Endothelial cell of umbilical vein (primary cell): ENCODE results near the gene GPR87. TPM values are rescaled to one million over a fixed set of nuclear protein-coding genes. Genes with fewer than 3 reads are reported as not detected.

Experiments used
- BruUV-seq: library from RNA; stranded (reverse); fragments of 400-500 nt; replicated peaks from 2 replicates; lab custom pipeline; 2021; lab: Mats Ljungman, UMichigan
- CTCF ChIA-PET: fragments of 300-600, 350-600 bp; sonication (Branson Sonifier 250); formaldehyde crosslinking; loops from one replicate; lab custom pipeline; 2021; ENCODE audit warnings: antibody characterized with exemption, inconsistent platforms; lab: Charles Lee
- POLR2A ChIA-PET: fragments of 300-600, 350-600 bp; sonication (Branson Sonifier 250); formaldehyde crosslinking; loops from one replicate; lab custom pipeline; 2021; ENCODE audit warnings: antibody characterized with exemption, inconsistent platforms; lab: Charles Lee
- DNase-seq: peaks from one replicate; pipeline ENCODE4 v3.0.0-alpha.2; 2011; ENCODE audit warnings: low read depth, low spot score
- FAIRE-seq: peaks from 2 replicates; lab custom pipeline; 2011; peaks lifted over from hg19 to GRCh38; lab: Jason Lieb, UNC
- H2AFZ ChIP-seq: 2 replicates; pipeline ENCODE4 v1.6.0; 2012; ENCODE audit warnings: low read depth, low read length, control low read depth, inconsistent platforms
- H3K27ac ChIP-seq: 2 replicates; pipeline ENCODE4 v1.5.1; 2011; ENCODE audit warnings: low read depth, mild to moderate bottlenecking, control low read depth, low read length, moderate library complexity; ENCODE audit not compliant: insufficient read depth
- H3K27me3 ChIP-seq, 2 experiments: 2 replicates each; pipeline versions ENCODE4 v1.6.0 to v1.6.1; 2011; ENCODE audit warnings: low read length in 2 of 2, mixed read lengths in 1 of 2; ENCODE audit not compliant: control insufficient read depth in 2 of 2, insufficient read depth in 2 of 2
- H3K36me3 ChIP-seq, 2 experiments: 2 replicates in 1 of 2; 3 replicates in 1 of 2; pipeline ENCODE4 v1.5.1; 2011; ENCODE audit warnings: low read length in 2 of 2, mild to moderate bottlenecking in 1 of 2, moderate library complexity in 1 of 2; ENCODE audit not compliant: control insufficient read depth in 2 of 2, insufficient read depth in 2 of 2; ENCODE audit errors: extremely low read depth in 1 of 2
- H3K4me1 ChIP-seq: 3 replicates; pipeline ENCODE4 v1.5.1; 2011; ENCODE audit warnings: mild to moderate bottlenecking, low read length; ENCODE audit not compliant: control insufficient read depth, insufficient read depth; ENCODE audit errors: extremely low read depth
- H3K4me2 ChIP-seq: 2 replicates; pipeline ENCODE4 v1.6.1; 2011; ENCODE audit warnings: low read length, control low read depth, mixed read lengths; ENCODE audit not compliant: insufficient read depth
- H3K4me3 ChIP-seq, 3 experiments: fragments of 200-600 bp in 1 of 3; sonication (generic), shearing (Covaris generic) in 1 of 3; replicated peaks in 1 of 3; 2 replicates each; pipeline ENCODE4 v1.5.1; 2011 to 2016; ENCODE audit warnings: control low read depth in 3 of 3, low read length in 3 of 3, mild to moderate bottlenecking in 2 of 3, inconsistent platforms in 1 of 3, low read depth in 1 of 3, moderate library complexity in 1 of 3; ENCODE audit not compliant: insufficient read depth in 1 of 3
- H3K79me2 ChIP-seq: 2 replicates; pipeline ENCODE4 v1.6.0; 2012; ENCODE audit warnings: low read length, inconsistent platforms; ENCODE audit not compliant: control insufficient read depth, insufficient read depth
- H3K9ac ChIP-seq: replicated peaks from 2 replicates; pipeline ENCODE3; 2011; ENCODE audit warnings: low read length, control low read depth; ENCODE audit not compliant: insufficient read depth; ENCODE audit errors: extremely low read depth
- H3K9me1 ChIP-seq: replicated peaks from 3 replicates; pipeline ENCODE4 v1.6.0; 2011; ENCODE audit warnings: mild to moderate bottlenecking, low read length; ENCODE audit not compliant: control insufficient read depth, insufficient read depth; ENCODE audit errors: extremely low read depth
- H3K9me3 ChIP-seq: replicated peaks from 2 replicates; pipeline ENCODE4 v1.5.1; 2012; ENCODE audit warnings: low read length, inconsistent platforms; ENCODE audit not compliant: control insufficient read depth, insufficient read depth
- H4K20me1 ChIP-seq: replicated peaks from 2 replicates; pipeline ENCODE3; 2011; ENCODE audit warnings: mild to moderate bottlenecking, low read length; ENCODE audit not compliant: control insufficient read depth, insufficient read depth; ENCODE audit errors: extremely low read depth
- CTCF ChIP-seq, 2 donors: IDR thresholded peaks; 1 replicate in 1 of 2; 2 replicates in 1 of 2; pipeline ENCODE4 v1.5.1; 2011; ENCODE audit warnings: low read length in 2 of 2, mild to moderate bottlenecking in 2 of 2, moderate library complexity in 2 of 2, control low read depth in 1 of 2, inconsistent platforms in 1 of 2, low read depth in 1 of 2; ENCODE audit not compliant: insufficient read depth in 1 of 2; ENCODE audit errors: extremely low read depth in 1 of 2
- EZH2 ChIP-seq: IDR thresholded peaks from 2 replicates; pipeline ENCODE4 v1.6.1; 2012; ENCODE audit warnings: borderline replicate concordance, low read depth, mild to moderate bottlenecking, moderate library complexity, low read length, inconsistent platforms; ENCODE audit not compliant: severe bottlenecking
- FOS ChIP-seq: IDR thresholded peaks from 2 replicates; pipeline ENCODE4 v1.6.1; 2011; ENCODE audit warnings: mild to moderate bottlenecking, low read length, moderate library complexity, borderline replicate concordance; ENCODE audit not compliant: insufficient read depth
- GATA2 ChIP-seq: IDR thresholded peaks from 2 replicates; pipeline ENCODE4 v1.7.0; 2011; ENCODE audit warnings: low read depth, mild to moderate bottlenecking, moderate library complexity, mixed read lengths, low read length; ENCODE audit not compliant: insufficient read length, insufficient read depth
- JUN ChIP-seq: IDR thresholded peaks from 2 replicates; pipeline ENCODE4 v1.6.1; 2011; ENCODE audit warnings: borderline replicate concordance, low read depth; ENCODE audit not compliant: insufficient read length, insufficient read depth
- MAX ChIP-seq: IDR thresholded peaks from 2 replicates; pipeline ENCODE4 v1.6.1; 2011; ENCODE audit not compliant: insufficient read depth, insufficient read length
- MYC ChIP-seq: IDR thresholded peaks from one replicate; pipeline ENCODE4 v1.6.1; 2011; ENCODE audit warnings: mild to moderate bottlenecking, low read depth, low read length
- POLR2A ChIP-seq: IDR thresholded peaks from 2 replicates; pipeline ENCODE4 v1.6.1; 2012; ENCODE audit warnings: low read depth, mild to moderate bottlenecking, control low read depth, low read length
- POLR2AphosphoS5 ChIP-seq: IDR thresholded peaks from 2 replicates; pipeline ENCODE4 v1.6.1; 2012; ENCODE audit warnings: low read depth, mild to moderate bottlenecking, control low read depth, low read length, moderate library complexity; ENCODE audit not compliant: insufficient read depth
- dilution Hi-C: fragments of 300-500 bp; cut with MboI; formaldehyde crosslinking; loops from one replicate; pipeline ENCODE4 v1.15.0; 2019; ENCODE audit warnings: low sequenced_read_pairs; ENCODE audit not compliant: extremely low pct_ligation_motif_present
- intact Hi-C: fragments of 100-400 bp; cut with micrococcal nuclease; formaldehyde crosslinking; loops from one replicate; pipeline ENCODE4 v1.10.0; 2022
- polyA plus RNA-seq, 4 experiments: library from polyadenylated mRNA; depleted of rRNA in 3 of 4; stranded (reverse) in 3 of 4; unstranded in 1 of 4; fragments of >200 nt; gene quantifications; 2 replicates each; pipeline versions ENCODE4 v1.2.1 to v1.2.3, GENCODE V29; 2011 to 2012; ENCODE audit warnings: missing spikeins in 1 of 4
- total RNA-seq: library from RNA; stranded (reverse); gene quantifications from 2 replicates; pipeline ENCODE4 v1.2.3, GENCODE V29; 2021

GPR87 gene
- total and polyA plus RNA-seq, 2 donors (not counting 3 experiments of a cell fraction or from before 2014, with no cell fraction given), result not detected

DNA sequence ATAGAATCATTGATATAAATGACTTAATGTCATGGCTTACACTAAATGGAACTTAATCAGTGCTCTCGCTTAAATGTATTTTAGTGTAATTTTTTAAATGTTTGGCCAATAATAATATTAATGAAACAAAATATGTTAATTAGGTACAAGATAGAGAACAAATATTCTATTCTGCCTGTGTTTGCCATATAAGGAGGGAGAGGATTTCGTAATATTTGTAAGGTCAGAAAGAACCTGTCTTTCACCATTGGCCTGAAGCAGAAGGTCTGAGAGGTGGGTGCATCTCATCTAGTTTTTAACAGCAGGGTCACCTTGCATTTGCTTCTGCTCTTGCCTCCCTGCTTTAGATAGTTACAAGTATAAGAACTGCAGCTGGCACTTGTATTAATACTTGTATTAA, 2.5 kb downstream of the GPR87 start:
- intact Hi-C loops, result no loop called here
- no peak for TF ChIP-seq POLR2A
- TF ChIP-seq FOS, result no peak
- no peak for TF ChIP-seq GATA2
- TF ChIP-seq EZH2, result no peak
- no peak for TF ChIP-seq JUN
- no peak for TF ChIP-seq MYC
- TF ChIP-seq CTCF (IDR thresholded peaks at IDR 0.05; ENCODE audit: extremely low read depth in 1 of 2, insufficient read depth in 1 of 2, low read depth in 1 of 2, low read length in 2 of 2), result no peak
- TF ChIP-seq POLR2AphosphoS5, result no peak
- TF ChIP-seq MAX, result no peak
- H3K9me3 ChIP-seq, result no peaks in the 10 kb centered on the region
- ChIA-PET POLR2A (no interaction called here), CTCF (interaction anchor here (1.6 kb wide), 1 partner anchor 13 kb away, joined by 4 read pairs; no protein-coding TSS in a partner anchor)
- dilution Hi-C loops, result no loop called here
- no peak overlapping the region for H2AFZ ChIP-seq
- no peaks in the 10 kb centered on the region for H3K79me2 ChIP-seq
- FAIRE-seq (no peak), DNase-seq (no peak)
- no peaks in the 10 kb centered on the region for H3K9me1 ChIP-seq
- no peak overlapping the region for H3K4me3 ChIP-seq
- H3K4me1 ChIP-seq, result no peaks in the 10 kb centered on the region
- H3K4me2 ChIP-seq, result no peak overlapping the region
- H3K27ac ChIP-seq, result no peak overlapping the region
- H3K27me3 ChIP-seq, result no peaks in the 10 kb centered on the region
- no peak overlapping the region for H3K9ac ChIP-seq
- no peaks in the 10 kb centered on the region for H3K36me3 ChIP-seq
- no TSS peak for BruUV-seq
- no peaks in the 10 kb centered on the region for H4K20me1 ChIP-seq
